ENCODE measurements around the gene GLRX5. TPM values are rescaled to one million over a fixed set of nuclear protein-coding genes. Genes with fewer than 3 reads are reported as not detected.

Gene GLRX5
- total RNA-seq, 1 experiment from 2014 or later = 62.2 TPM

DNA sequence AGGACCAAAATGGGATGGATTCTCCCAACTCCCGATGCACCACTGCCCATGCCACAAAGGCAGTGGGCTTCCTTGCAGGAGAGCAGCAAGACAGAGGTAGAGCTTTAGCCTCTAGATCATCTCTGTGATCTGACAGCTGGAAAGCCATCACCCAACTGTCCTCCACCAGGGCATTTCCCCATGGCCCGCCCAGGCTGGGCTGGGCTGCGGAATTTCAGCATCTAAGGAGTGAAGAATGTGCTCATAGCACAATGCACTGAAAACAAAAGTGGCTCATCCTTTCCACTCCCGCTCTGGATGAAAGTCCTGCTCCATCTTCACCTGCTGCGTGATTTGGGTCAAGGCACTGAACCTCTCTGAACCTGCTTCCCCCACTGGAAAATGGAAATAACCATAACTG is 24.0 kb upstream of the GLRX5 start:
- no peak overlapping the region for H2AK5ac ChIP-seq (ENCODE audit: insufficient read length, low read length)
- H3T11ph ChIP-seq (ENCODE audit: low read length) = no peak overlapping the region
- no peak overlapping the region for H3K4me3 Mint-ChIP-seq
- H3K9me3 Mint-ChIP-seq = no peaks in the 10 kb centered on the region
- no peaks in the 10 kb centered on the region for H3K23me2 ChIP-seq (ENCODE audit: insufficient read length, low read depth, low read length, poor library complexity, severe bottlenecking)
- H3K79me2 ChIP-seq (ENCODE audit: insufficient read depth, low read length) = no peaks in the 10 kb centered on the region
- H3K56ac ChIP-seq (ENCODE audit: insufficient read length, low read depth, low read length) = no peak overlapping the region
- peaks cover 25% of the 10 kb centered on the region for H3K27me3 Mint-ChIP-seq (ENCODE audit: low read depth)
- no peak overlapping the region for H2BK5ac ChIP-seq (ENCODE audit: insufficient read length, low read length)
- H4K91ac ChIP-seq (ENCODE audit: insufficient read length, low read depth, low read length) = no peak overlapping the region
- no peaks in the 10 kb centered on the region for H3K79me1 ChIP-seq (ENCODE audit: insufficient read depth, low read depth, low read length, poor library complexity, severe bottlenecking)
- no peak overlapping the region for H2AFZ ChIP-seq (ENCODE audit: low read length)
- no peak overlapping the region for H3K4me2 ChIP-seq (ENCODE audit: insufficient read depth, insufficient read length, low read length)
- no peak overlapping the region for H3K9ac ChIP-seq (ENCODE audit: extremely low read depth, insufficient read length, low read length)
- H3K23ac ChIP-seq (ENCODE audit: insufficient read length, low read depth, low read length) = no peak overlapping the region
- WGBS (ENCODE audit: extremely low coverage, insufficient read length, low lambda C conversion rate) = no CpG with 5 or more reads among the region's 5 CpGs
- H3K27me3 ChIP-seq (ENCODE audit: insufficient read depth, low read length) = peaks cover 6% of the 10 kb centered on the region
- no peak for DNase-seq
- no peak overlapping the region for H3K27ac Mint-ChIP-seq
- no peak overlapping the region for H3K27ac ChIP-seq (ENCODE audit: insufficient read length, low read depth, low read length)
- no peaks in the 10 kb centered on the region for H3K36me3 Mint-ChIP-seq (ENCODE audit: insufficient read depth in 1 of 3, low read depth in 3 of 3)
- H3K4me1 Mint-ChIP-seq = peaks cover 6 to 8% of the 10 kb centered on the region in 2 experiments
- no peak overlapping the region for H2BK20ac ChIP-seq (ENCODE audit: low read depth, low read length, poor library complexity, severe bottlenecking)
- no peaks in the 10 kb centered on the region for H3K4me1 ChIP-seq (ENCODE audit: insufficient read depth, low read length)
- H3K9me3 ChIP-seq (ENCODE audit: control insufficient read depth, low read depth, low read length) = no peaks in the 10 kb centered on the region
- no peak overlapping the region for H4K8ac ChIP-seq (replicated peaks; ENCODE audit: insufficient read length, low read depth, low read length)
- no peak overlapping the region for H4K5ac ChIP-seq (ENCODE audit: insufficient read length, low read depth, low read length)
- no peak overlapping the region for H2BK15ac ChIP-seq (ENCODE audit: low read depth, low read length)
- H3K18ac ChIP-seq (ENCODE audit: insufficient read length, low read depth, low read length) = no peak overlapping the region
- TF ChIP-seq, protein P1, sequence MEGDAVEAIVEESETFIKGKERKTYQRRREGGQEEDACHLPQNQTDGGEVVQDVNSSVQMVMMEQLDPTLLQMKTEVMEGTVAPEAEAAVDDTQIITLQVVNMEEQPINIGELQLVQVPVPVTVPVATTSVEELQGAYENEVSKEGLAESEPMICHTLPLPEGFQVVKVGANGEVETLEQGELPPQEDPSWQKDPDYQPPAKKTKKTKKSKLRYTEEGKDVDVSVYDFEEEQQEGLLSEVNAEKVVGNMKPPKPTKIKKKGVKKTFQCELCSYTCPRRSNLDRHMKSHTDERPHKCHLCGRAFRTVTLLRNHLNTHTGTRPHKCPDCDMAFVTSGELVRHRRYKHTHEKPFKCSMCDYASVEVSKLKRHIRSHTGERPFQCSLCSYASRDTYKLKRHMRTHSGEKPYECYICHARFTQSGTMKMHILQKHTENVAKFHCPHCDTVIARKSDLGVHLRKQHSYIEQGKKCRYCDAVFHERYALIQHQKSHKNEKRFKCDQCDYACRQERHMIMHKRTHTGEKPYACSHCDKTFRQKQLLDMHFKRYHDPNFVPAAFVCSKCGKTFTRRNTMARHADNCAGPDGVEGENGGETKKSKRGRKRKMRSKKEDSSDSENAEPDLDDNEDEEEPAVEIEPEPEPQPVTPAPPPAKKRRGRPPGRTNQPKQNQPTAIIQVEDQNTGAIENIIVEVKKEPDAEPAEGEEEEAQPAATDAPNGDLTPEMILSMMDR (conservative IDR thresholded peaks at IDR 0.05) = no peak
- no peak overlapping the region for H3K14ac ChIP-seq (ENCODE audit: insufficient read depth, low read length)
- no peak overlapping the region for H2BK120ac ChIP-seq (ENCODE audit: low read depth, low read length, poor library complexity, severe bottlenecking)
- H2BK12ac ChIP-seq (ENCODE audit: insufficient read length, low read depth, low read length) = no peak overlapping the region
- H4K20me1 ChIP-seq (ENCODE audit: control insufficient read depth, insufficient read depth, insufficient read length) = no peaks in the 10 kb centered on the region
- no peak overlapping the region for H3K4ac ChIP-seq (ENCODE audit: low read depth, low read length)
